Skeletal muscle satellite cell (primary cell): ENCODE results near the gene RNF32.

Experiments
- H3K27me3 ChIP-seq: 2 replicates; pipeline ENCODE4 v1.7.0; 2013; ENCODE audit warnings: low read length; ENCODE audit not compliant: control insufficient read depth, insufficient read depth
- H3K36me3 ChIP-seq: 2 replicates; pipeline ENCODE4 v1.7.0; 2013; ENCODE audit warnings: mild to moderate bottlenecking, control low read depth, low read length; ENCODE audit not compliant: insufficient read depth
- H3K4me1 ChIP-seq: 2 replicates; pipeline ENCODE4 v1.7.0; 2013; ENCODE audit warnings: low read length; ENCODE audit not compliant: control insufficient read depth, insufficient read depth
- H3K4me2 ChIP-seq: 2 replicates; pipeline ENCODE4 v1.7.0; 2013; ENCODE audit warnings: mild to moderate bottlenecking, low read length
- H3K4me3 ChIP-seq: 2 replicates; pipeline ENCODE4 v1.7.0; 2013; ENCODE audit warnings: low read length
- H3K9ac ChIP-seq: 2 replicates; pipeline ENCODE4 v1.7.0; 2013; ENCODE audit warnings: mild to moderate bottlenecking, low read depth, low read length, moderate library complexity
- H3K9me3 ChIP-seq: replicated peaks from 2 replicates; pipeline ENCODE4 v1.7.0; 2013; ENCODE audit warnings: mild to moderate bottlenecking, control low read depth, low read length

The RNF32 gene

DNA sequence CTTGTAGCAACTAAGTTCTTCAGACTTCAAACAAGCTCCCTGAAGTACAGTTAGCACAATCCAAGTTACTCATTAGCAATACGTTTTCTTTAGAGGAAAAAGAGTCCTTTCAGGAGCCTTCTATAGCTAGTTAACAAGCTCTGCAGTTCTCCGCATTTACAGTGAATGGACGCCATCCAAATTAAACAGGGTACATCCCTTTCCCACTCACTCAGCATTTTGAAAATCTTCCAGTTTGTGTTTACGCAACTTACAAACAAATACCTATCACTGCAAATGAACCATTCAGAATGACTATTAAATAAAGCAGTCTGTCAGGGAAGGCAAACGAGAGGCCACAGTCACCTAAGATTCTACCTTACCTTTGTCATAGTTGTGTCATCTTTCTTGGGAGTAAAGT, 84.5 kb downstream of the RNF32 start:
- no peaks in the 10 kb centered on the region for H3K27me3 ChIP-seq
- no peaks in the 10 kb centered on the region for H3K4me1 ChIP-seq
- no peak overlapping the region for H3K4me2 ChIP-seq
- no peak overlapping the region for H3K9ac ChIP-seq
- H3K4me3 ChIP-seq: no peak overlapping the region
- no peaks in the 10 kb centered on the region for H3K9me3 ChIP-seq
- no peaks in the 10 kb centered on the region for H3K36me3 ChIP-seq

DNA sequence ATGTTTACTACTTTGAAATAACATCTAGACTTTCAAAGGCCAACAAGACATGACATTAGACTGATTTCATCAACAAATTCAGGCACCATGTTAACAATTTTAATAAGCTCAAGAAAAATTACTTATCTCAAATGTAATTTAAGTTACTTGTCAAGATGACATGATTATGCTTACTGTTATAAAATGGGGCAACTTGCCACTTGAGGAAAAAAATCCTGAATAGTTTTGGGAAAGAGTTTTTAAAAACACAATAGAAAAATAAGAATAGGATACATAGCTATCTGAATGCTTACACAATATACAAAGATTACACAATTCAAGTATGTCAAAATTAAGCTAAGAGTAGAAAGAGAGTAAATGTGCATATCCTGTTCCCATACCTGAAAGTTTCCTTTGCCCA, 85.4 kb downstream of the RNF32 start:
- H3K4me3 ChIP-seq: no peak overlapping the region
- H3K9ac ChIP-seq: no peak overlapping the region
- no peaks in the 10 kb centered on the region for H3K36me3 ChIP-seq
- H3K4me1 ChIP-seq: no peaks in the 10 kb centered on the region
- no peaks in the 10 kb centered on the region for H3K9me3 ChIP-seq
- H3K27me3 ChIP-seq: no peaks in the 10 kb centered on the region
- no peak overlapping the region for H3K4me2 ChIP-seq
